Bronchial epithelial cell (primary cell): Measurements from ENCODE around the gene WIPF1. TPM values are rescaled to one million over a fixed set of nuclear protein-coding genes. Genes with fewer than 3 reads are reported as not detected.

Experiments used
- DNase-seq: peaks from one replicate; pipeline ENCODE4 v3.0.0-alpha.2; 2010; ENCODE audit warnings: low read depth
- FAIRE-seq: peaks from 2 replicates; lab custom pipeline; 2011; peaks lifted over from hg19 to GRCh38; lab: Jason Lieb, UNC
- H3K27me3 ChIP-seq: 2 replicates; pipeline ENCODE4 v1.5.1; 2011; ENCODE audit warnings: low read length; ENCODE audit not compliant: control insufficient read depth, insufficient read depth
- H3K36me3 ChIP-seq: 2 replicates; pipeline ENCODE4 v1.5.1; 2011; ENCODE audit warnings: low read length; ENCODE audit not compliant: control insufficient read depth, insufficient read depth
- H3K4me3 ChIP-seq: 2 replicates; pipeline ENCODE4 v1.5.1; 2011; ENCODE audit warnings: mild to moderate bottlenecking, low read depth, low read length, control low read depth
- CTCF ChIP-seq: IDR thresholded peaks from 2 replicates; pipeline ENCODE4 v1.5.1; 2011; ENCODE audit warnings: mild to moderate bottlenecking, moderate library complexity, low read length, control low read depth, inconsistent platforms; ENCODE audit not compliant: insufficient read depth, severe bottlenecking
- total RNA-seq: library from RNA; depleted of rRNA; stranded (reverse); fragments of >200 nt; gene quantifications from 2 replicates; pipeline ENCODE4 v1.2.1, GENCODE V29; 2014

Gene WIPF1
- total RNA-seq, 1 donor from 2014 or later, result 0.26 TPM

DNA sequence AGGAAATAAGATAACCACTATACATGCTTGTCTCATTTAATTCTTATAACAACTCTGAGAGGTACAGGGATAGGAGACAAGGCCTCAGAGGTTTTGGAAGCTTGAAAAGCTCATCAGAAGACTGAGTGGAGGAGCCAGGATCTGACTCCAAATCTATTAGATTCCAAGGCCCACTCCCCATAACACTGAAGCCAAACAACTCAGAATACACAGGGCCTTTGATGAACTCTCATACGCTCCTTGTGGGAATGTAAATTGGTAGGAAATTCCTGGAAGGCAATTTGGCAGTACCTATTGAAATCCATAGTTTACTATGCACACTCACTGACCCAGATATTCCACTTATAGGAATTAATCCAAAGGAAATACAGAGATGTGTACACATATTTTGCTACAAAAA is 27.9 kb downstream of the WIPF1 start:
- DNase-seq (no peak), FAIRE-seq (no peak)
- H3K27me3 ChIP-seq, result no peaks in the 10 kb centered on the region
- no peak for TF ChIP-seq CTCF
- H3K36me3 ChIP-seq, result no peaks in the 10 kb centered on the region
- H3K4me3 ChIP-seq, result no peak overlapping the region

DNA sequence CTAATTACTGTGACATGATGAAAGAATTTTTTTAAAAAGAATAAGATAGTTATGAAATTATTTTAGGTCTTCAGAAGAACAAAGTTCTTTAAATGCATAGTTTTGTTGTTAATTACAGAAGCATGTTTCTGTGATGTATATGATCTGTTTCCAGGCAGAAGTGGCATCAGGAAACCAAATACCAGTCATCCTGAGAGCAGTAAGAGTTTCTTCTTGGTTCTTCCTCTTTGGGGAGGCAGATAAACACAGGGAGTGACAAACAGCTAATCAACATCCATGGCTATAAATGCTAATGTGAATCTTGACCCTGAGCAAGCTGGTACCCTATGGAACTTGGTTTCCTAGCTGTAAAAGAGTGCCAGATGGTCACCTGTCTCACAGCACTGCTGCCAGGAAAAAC is 29.2 kb downstream of the WIPF1 start:
- TF ChIP-seq CTCF, result no peak
- no peak for DNase-seq
- Histone ChIP-seq H3K4me3 (no peak overlapping the region), H3K27me3 (no peaks in the 10 kb centered on the region), H3K36me3 (no peaks in the 10 kb centered on the region)
- FAIRE-seq, result no peak

- no peak for FAIRE-seq
- DNase-seq, result no peak
- no peaks in the 10 kb centered on the region for H3K27me3 ChIP-seq
- H3K36me3 ChIP-seq, result no peaks in the 10 kb centered on the region
- TF ChIP-seq CTCF, result no peak
- no peak overlapping the region for H3K4me3 ChIP-seq
Observed at GRCh38 chr2:174566871-174567270, 30.7 kb downstream of the WIPF1 start.

DNA sequence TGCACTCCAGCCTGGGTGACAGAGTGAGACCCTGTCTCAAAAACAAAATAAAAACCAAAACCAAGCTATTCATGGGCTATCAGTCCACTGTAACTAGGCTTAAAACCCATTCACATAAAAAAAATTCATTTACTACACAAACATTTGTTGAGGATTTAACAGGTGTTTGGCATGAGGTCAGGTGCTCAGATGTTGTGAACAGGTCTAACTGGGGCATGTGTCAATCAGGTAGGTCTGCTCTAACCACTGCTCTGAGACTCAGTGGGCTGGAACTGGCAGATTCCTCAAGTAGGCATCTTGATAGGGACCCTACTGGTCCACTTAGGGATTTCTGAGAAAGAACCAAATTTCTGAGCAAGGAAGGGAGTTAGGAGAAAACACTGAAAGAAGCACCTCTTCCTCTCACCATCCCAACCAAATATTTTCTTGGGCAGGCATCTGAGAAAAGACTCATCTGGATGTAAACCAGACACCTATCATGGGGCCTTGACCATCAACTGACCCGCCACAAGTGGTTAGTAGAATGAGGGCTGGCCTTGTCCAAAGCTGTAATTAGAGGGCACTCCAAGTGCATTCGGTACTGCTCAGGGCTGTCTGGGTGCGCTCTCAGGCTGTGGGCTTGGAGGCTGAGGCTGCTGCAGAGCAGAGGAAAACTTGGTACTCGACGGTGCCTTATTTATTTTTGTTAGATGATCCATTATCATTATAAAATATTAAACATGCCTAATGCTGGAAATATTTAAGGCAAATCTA is 33.9 kb downstream of the WIPF1 start:
- TF ChIP-seq CTCF, result no peak
- H3K4me3 ChIP-seq, result no peak overlapping the region
- FAIRE-seq, result no peak
- peaks cover 2% of the 10 kb centered on the region for H3K27me3 ChIP-seq
- no peaks in the 10 kb centered on the region for H3K36me3 ChIP-seq
- no peak for DNase-seq

GRCh38 chr2:174561972-174562370 is 35.6 kb downstream of the WIPF1 start:
- Histone ChIP-seq H3K36me3 (no peaks in the 10 kb centered on the region), H3K27me3 (peaks cover 2% of the 10 kb centered on the region), H3K4me3 (no peak overlapping the region)
- FAIRE-seq (no peak), DNase-seq (no peak)
- TF ChIP-seq CTCF, result no peak
